ENCODE data around the gene CES3.

DNA sequence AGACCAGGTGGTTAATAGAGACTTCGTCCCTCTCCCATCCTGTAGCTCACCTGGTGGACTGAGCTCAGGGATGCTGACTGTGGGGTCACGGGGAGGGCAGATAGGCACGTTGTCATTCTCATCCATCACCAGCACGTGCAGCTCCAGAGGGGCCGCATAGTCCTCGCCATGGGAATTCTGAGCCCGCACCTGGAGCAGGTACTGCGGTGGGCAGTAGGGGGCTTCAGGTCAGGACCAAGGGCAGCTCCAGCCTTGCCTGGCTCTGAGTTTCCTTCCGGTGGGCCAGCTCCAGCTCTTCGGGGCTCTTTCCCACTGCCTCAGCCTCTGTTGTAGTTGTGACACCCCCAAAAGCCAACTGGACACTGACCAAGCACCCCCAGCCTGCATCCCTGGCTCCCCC, 48.0 kb upstream of the CES3 start:
- TF ChIP-seq, protein P1, sequence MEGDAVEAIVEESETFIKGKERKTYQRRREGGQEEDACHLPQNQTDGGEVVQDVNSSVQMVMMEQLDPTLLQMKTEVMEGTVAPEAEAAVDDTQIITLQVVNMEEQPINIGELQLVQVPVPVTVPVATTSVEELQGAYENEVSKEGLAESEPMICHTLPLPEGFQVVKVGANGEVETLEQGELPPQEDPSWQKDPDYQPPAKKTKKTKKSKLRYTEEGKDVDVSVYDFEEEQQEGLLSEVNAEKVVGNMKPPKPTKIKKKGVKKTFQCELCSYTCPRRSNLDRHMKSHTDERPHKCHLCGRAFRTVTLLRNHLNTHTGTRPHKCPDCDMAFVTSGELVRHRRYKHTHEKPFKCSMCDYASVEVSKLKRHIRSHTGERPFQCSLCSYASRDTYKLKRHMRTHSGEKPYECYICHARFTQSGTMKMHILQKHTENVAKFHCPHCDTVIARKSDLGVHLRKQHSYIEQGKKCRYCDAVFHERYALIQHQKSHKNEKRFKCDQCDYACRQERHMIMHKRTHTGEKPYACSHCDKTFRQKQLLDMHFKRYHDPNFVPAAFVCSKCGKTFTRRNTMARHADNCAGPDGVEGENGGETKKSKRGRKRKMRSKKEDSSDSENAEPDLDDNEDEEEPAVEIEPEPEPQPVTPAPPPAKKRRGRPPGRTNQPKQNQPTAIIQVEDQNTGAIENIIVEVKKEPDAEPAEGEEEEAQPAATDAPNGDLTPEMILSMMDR (IDR thresholded peaks at IDR 0.05; ENCODE audit: poor library complexity, severe bottlenecking) = no peak
- TF ChIP-seq TAF1 (IDR thresholded peaks at IDR 0.05; ENCODE audit: low read depth) = no peak
- no peak for TF ChIP-seq RAD21 (conservative IDR thresholded peaks at IDR 0.05)
- no peak for TF ChIP-seq EZH2 (IDR thresholded peaks at IDR 0.05; ENCODE audit: borderline replicate concordance, insufficient read depth, low read length, poor library complexity, severe bottlenecking)
- TF ChIP-seq POLR2AphosphoS5 (IDR thresholded peaks at IDR 0.05) = no peak
